HG03575 (cell line): ENCODE data around the gene POFUT2.

Source experiments
- ATAC-seq: cut with Tn5 transposase; IDR thresholded peaks from one replicate; pipeline ENCODE4 v1.9.1; 2021; ENCODE audit not compliant: unreplicated experiment, insufficient number of reproducible peaks, low FRiP score; ENCODE audit errors: extremely low read depth

Gene POFUT2

DNA sequence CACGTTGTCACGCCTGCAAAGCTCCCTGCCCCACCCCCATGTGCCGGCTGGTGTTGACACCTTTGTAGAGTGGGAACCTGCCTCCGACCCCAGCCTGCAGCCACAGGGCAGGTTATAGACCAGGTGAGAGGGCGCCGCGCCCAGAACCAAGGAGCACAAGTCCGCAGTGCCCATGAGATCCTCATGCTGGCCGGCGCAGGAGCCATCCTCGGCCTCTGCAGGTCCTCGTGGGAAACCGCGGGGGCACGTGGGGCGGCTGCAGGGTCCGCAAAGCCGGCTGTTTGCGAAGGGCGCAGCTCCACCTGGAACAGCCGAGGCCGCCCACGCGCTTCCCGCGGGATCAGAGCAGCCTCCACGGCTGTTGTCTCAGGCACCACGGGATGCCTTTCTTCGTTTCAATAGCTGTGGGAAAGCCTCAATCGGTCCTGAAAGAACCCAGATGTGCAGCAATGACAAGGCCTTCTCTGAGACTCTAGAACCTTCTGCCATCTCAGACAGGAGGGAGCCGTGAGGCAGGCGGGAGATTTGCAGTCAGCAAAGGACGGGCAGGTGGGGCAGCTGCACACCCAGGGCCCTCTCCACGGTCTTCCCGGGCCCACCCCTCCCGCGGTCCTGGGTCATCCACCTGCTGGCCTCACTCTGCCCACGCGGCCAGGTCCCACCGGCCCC, 29.9 kb downstream of the POFUT2 start:
- no peak for ATAC-seq

DNA sequence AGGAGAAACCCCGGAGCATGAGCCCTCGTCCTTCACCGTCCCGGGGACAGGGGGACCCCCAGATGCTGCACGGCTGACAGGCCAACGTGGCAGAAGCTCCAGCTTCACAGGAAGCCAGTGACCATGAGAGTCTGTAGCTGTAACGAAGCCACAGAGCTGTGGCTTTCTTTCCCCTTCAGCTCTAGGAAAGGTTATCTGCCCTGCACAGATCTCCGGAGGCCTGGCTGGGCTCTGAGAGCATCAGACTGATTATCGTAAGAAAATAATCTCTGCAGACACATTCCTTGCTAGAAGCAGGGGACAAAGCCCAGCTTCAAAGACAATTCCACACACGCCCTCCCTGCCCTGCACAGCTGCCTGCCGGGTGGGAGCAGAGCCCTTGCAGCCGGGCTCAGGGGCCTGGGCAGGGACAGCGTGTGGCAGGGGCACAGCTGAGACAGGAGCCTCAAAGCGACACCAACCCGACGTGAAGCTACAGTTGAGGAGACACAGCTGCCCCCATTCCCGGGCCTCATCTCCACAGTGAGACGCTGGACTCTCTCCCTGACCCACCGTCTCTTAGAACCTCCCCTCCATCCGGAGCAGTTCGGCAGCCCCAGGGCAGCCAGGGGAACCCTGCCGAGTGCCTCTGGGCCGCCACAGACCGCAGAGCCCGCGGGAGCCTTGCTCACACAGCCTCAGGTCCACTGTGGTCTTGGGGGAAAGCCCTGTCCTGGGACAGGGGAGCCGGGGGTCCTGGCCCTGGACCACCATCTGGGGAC, 30.6 kb downstream of the POFUT2 start:
- no peak for ATAC-seq

DNA sequence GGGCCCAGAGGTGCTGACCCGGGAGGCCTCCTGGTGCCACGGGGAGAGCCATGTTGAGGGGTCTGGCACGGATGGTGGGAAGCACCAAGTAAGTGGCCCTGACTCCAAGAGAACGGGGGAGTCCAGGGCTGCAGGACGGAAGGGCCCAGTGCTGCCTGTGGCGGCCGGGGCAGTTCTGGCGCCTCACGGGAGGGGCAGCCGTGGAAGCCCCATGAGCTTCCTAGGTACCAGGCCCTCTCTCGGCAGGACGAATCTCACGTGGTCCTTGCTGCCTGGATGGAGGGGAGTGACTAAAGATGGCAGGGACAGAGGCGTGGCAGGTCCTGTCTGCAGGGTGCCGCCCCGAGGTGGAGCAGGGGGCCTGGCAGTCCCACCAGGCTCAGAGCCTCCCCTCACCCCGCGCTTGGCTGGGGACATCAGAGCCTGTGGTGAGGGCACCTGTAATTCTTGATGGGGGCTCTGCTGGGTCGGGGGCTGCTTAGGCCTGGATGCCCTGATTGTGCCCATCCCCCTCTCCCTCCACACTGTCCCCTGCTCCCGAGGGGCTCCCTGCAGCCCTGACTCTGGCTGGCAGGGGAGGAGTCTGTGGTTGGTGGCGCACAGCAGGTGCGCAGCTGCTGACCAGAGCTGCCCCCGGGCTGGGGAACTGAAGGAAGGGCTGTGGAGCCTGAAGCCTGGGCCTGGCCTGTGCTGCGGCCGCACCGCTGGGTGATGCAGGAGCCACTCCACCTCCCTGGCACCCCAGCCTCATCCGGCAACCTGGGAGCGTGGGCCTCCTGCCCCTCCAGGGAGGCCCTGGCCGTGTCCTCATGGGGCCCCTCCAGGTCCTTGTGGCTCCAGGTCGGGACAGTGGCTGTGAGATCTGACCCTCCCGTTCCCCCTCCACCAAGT, 31.4 kb downstream of the POFUT2 start:
- ATAC-seq = no peak

DNA sequence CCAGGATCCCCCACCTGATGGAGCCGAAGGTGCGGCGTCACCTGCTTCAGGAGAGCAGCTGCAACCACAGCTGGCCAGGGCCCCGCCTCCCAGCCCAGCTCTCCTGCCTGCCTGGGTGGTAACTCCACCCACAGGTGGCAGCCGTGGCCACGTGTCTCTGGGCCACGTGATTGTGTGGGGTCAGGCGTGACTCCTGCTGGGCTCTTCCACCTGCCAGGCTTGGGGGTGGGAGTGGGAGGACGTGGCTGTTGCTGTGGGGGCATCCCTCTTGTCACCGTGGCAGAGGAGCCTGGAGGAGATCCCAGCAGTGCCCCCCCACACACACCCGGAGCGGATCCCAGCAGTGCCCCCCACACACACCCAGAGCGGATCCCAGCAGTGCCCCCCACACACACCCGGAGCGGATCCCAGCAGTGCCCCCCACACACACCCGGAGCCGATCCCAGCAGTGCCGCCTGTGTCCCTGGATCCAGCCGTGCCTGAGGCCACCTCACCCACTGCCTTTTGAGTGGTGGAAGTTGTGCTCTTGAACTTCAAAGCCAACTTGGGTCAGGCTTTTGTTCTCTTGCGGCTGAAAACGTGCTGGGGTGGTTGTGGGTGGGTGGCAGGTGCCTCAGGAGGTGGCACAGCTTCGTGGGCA, 32.2 kb downstream of the POFUT2 start:
- ATAC-seq = no peak

DNA sequence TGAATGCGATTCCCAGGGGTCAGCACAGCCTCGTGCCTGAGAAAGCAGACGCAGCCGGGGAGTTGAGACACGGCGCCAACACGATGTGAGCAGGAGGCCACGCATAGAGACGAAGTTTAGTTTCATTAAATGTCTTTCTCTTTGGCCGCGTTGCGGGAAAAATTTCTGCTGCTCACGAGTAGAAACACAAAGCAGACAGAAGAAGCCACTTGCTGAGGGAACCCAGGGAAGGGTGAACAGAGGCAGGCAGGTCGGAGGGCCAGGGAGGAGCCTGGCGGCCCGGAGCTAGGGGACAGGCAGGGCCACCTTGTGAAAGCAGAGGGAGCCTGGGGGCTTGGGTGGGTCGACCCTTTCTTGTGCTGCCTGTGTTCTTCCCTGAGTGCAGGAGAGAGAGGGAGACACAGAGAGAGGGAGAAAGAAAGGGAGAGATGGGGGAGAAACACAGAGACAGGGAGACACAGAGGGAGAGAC, 33.2 kb downstream of the POFUT2 start:
- ATAC-seq = no peak

DNA sequence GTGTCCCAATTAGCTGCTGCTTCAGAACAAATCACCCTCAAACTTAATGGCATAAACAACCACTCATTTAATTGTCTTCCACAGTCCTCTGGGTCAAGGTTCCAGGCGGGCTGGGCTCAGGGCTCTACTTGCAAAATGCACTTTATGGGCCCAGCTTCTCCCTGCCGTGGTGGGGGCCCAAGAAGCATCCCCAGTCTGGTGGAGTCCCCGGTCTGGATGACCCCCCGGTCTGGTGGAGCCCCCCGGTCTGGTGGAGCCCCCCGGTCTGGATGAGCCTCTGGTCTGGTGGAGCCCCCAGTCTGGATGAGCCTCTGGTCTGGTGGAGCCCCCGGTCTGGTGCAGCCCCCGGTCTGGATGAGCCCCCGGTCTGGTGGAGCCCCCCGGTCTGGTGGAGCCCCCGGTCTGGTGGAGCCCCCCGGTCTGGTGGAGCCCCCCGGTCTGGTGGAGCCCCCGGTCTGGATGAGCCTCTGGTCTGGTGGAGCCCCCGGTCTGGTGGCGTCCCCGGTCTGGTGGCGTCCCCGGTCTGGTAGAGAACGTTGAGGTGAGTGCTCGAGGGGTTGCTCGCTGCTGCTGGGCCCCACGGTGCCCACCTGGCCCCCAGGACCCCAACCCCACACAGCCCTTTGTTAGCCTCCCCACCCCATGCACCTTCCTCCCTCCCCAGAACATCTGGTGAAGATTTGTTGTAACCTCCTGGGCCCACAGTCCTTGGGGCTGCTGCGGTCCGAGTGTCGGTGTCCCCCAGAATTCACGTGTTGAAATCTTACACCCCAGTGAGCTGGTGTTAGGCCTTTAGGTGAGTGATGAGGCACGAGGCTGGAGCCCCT, 33.8 kb downstream of the POFUT2 start:
- no peak for ATAC-seq

DNA sequence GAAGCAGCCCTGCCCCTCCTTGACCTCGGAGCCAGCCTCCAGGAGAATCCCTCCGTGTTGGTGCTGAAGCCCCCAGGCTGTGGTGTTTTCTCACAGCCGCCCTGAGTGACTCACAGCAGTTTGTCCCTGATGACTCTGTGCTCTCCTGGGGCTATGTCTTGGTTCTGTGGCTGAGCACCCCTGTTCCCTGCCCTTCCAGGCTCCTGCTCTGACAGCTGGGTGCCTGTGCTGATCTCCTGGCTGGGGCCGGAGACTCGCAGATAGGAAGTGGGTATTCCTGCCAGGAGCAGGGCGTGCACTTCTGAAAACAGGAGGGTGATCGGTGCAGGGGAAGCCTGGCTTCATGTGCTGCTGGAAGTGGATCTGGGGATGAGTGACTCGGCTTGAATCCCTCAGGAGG, 34.5 kb downstream of the POFUT2 start:
- ATAC-seq = no peak

DNA sequence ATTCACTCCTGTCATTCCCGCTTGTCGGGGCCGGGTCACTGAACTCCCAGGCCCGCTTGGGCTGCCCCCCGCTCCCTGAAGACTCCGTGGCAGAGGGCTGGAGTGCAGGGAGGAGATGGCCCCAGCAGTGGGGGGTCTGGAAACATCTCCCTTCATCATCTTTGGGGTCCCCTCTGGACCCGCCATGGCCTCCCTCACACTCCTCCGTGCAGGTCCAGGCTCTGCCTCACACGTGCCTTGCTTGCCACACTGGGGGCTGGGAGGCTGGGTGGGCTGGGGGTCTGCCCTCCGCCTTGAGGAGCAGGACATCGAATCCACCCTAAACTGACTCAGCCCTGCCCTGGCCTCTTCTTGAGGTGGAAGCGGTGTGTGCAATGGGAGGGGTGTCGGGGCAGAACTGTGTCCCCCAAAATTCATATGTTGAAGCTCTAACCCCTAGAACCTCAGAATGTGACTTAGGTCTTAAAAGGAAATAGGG, 35.2 kb downstream of the POFUT2 start:
- ATAC-seq = no peak

DNA sequence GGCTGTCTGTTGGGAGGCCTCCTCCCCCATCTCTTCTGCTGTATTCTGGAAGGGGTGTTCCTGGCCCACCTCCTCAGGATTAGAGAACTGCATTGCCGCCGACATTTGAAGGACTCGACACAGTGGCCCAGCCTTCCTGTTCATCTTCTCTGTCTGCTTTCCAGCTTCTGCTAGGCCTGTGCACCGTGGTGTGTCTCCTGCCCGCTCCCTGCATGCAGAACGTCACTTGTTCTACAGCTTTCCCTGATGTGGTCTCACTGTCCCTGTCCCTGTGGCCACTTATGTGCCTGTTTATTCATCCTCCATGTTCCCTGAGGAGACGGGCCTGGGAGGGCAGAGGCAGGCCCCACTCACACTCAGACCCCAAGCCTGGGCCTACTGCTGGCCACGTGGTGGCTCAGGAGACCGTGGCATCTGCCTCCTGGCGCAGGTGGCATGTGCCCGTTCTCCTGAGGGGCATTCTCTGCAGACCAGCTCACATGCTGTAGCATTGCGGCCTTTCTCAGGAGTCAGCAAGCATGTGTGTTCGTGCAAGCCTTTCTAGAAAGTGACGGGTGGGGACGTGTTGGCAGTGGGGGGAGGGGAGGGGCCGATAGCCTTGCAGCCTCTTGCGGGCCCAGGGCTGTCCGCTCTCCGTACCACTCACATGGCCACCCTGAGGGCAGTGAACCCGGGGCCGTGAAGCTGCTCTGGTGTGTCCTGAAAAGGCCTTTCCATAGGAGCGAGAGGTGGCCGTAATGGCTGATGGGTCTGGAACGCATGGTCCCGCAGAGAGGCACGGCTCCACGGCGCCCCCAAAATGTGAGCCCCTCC, 35.9 kb downstream of the POFUT2 start:
- no peak for ATAC-seq

DNA sequence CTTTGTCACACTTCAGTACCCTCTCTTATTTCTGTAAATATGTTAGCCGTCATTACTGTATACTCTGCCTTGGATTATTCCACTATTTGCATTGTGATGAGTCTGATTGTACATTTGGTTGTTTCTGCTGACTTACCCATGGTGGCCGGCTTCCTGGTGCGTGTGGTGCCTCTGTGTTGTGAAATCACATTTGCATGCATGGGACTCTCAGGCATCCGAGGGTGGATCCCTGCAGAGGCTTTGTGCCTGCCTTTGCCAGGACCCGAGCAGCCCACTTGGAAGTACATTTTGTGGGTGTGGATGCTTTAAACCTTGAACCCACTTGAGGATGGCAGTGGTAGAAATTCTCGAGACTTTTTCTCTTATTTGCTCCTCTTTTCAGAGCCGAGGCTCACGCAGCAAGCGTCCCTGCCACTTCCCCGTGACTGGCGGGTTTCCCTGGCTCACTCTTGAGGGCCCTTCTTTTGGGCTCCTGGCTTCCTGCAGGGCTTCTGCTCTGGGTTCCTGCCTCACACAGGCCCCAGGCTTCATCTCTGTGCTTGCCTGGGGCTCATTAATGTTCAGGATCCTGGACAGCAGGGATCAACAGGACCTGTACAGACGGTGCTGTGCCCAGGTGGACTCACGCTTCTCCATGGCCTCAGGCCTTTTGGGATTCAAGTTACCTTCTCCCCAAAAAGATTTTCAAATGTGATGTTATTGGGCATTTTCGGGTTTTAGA, 36.6 kb downstream of the POFUT2 start:
- no peak for ATAC-seq

DNA sequence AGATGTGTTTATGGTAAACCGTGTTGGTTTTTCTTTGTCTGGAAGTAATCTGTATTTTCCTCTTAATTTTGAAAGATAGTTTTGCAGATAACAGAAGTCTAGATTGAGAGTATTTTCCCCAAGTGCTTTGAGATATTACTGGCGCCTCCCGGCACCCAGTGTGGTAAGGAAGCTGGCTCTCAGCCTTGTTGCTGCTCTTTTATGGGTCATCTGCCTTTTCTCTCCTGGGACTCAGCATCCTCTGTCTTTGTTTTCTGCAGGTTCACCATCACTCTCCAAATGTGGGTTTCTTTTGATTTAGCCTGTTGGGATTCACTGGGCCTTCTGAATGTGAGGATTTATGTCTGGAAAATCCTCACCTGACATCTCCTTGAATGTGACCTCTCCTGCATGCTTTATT, 37.4 kb downstream of the POFUT2 start:
- ATAC-seq = no peak

DNA sequence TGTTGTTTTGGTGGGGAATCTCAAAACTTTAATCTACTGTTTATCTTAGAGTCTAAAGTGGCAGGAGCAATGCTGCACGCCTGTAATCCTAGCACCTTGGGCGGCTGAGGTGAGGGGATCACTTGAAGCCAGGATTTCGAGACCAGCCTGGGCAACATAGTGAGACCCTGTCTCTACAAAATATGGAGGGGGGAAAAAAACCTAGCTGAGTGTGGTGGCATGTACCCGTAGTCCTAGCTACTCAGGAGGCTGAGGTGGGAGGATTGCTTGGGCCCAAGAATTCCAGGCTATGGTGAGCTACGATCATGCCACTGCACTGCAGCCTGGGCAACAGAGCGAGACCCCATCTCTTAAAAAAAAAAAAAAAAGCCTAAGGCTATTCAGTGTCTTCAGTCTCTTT, 38.1 kb downstream of the POFUT2 start:
- ATAC-seq = no peak

DNA sequence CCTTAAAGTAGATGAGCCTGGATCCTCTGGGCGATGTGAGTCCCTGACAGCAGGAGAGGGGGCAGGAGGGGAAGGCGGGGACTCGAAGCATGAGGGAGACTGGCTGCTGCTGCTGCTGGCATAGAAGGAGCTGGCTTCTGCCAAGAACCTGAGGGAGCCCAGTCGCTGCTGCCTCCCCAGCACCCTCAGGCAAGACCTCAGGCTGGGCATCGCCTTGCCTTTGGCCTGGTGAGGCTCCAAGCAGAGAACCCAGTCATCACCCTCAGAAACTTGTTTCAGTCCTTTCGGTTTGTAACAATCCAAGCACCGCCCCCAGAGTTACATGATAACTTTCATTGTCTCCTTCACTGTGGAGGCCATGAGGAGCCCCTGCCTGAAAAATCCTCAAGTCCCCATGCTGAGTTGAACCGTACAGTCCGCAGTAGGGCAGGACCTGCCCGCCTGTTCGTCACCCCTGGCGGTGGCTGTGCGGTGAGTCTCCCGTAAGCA, 38.8 kb downstream of the POFUT2 start:
- ATAC-seq = no peak

DNA sequence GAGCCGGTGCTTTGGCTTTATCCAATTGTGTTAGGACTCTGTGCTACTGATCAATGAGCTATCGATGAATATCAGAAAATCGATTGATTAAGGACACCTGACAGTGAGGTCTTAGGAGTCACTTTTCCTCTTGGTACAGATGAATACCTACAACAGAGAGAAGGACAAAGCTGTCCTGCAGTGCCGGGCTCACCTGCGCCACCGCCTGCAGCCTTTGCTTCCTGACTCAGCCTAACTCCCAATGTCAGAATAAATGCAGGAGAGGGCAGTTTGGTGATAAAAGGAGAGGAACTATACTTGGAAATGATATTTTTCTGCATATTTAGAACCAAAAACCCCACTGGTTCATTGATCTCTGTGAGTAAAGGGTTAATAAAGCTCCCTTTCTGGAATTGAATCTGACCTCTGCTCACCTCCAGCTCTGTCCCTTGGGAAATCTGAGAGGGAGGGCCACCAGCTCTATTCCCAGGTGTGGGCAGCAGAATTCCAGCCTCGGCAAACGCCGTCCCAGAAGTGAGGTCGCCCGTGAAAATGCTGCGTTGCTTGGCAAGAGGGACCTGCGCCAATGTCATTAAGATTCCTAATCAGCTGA, 39.3 kb downstream of the POFUT2 start:
- no peak for ATAC-seq

DNA sequence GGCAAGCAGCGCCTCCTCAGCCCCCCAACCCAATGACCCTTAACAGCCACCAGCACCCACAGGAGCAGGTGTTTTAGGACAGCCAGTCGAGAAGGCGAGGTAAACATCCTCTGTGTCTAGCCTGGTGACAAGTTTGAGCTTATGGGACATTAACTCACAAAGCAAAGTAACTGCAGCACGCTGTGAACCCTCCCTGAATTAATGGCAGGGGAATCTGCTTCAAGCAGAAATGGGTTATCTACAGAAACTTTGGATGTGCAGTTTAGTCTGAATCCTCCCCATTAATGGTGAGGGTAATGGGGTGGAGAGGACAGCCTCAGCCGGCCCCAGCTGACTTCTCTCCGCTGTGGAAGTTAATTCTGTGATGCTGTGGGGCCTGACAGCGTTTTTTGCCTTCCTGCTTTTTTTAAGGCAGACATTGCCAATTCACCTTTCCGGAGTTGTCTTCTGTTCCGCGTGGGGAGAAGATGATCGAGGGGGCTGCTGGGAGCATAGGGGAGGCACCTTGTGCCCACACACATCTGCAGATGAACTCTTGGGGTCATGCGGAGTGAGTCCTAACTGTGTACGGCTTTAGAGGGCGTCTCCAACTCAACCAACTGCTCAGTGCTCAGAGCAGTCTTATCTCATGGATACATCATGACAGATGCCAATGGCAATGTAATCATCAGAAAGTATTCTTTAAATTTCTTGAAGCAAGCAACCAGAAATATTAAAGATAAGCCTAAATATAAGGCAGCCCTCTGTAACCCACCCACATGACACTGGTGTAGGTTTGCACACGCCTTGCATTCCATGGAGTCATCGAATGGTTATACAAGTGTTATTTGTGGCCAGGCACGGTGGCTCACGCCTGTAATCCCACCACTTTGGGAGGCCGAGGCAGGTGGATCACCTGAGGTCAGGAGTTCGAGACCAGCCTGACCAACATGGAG, 41.0 kb downstream of the POFUT2 start:
- ATAC-seq = no peak
